Endodermal cell (in vitro differentiated cells): ENCODE results near the gene STX8. TPM values are rescaled to one million over a fixed set of nuclear protein-coding genes. Genes with fewer than 3 reads are reported as not detected.

Experiments used
- DNase-seq: peaks from one replicate; pipeline ENCODE4 v3.0.0-alpha.2; 2017
- H3K27ac ChIP-seq: 2 replicates; pipeline ENCODE4 v1.5.1; 2013; ENCODE audit warnings: mild to moderate bottlenecking, low read depth, low read length, moderate library complexity
- H3K27me3 ChIP-seq: 2 replicates; pipeline ENCODE4 v1.6.1; 2013; ENCODE audit warnings: mild to moderate bottlenecking, low read length, moderate library complexity; ENCODE audit not compliant: insufficient read depth, control insufficient read depth, poor library complexity, severe bottlenecking
- H3K36me3 ChIP-seq: 2 replicates; pipeline ENCODE4 v1.7.0; 2013; ENCODE audit warnings: mild to moderate bottlenecking, low read length, moderate library complexity; ENCODE audit not compliant: control insufficient read depth, insufficient read depth
- H3K4me1 ChIP-seq: one replicate; pipeline ENCODE4 v1.7.0; 2013; ENCODE audit warnings: low read length; ENCODE audit not compliant: control insufficient read depth, insufficient read depth
- H3K4me3 ChIP-seq: 2 replicates; pipeline ENCODE4 v1.5.1; 2013; ENCODE audit warnings: mild to moderate bottlenecking, low read length, moderate library complexity
- H3K9ac ChIP-seq: 2 replicates; pipeline ENCODE4 v1.6.1; 2013; ENCODE audit warnings: mild to moderate bottlenecking, low read length, moderate library complexity; ENCODE audit not compliant: poor library complexity, severe bottlenecking; ENCODE audit errors: extremely low read depth
- H3K9me3 ChIP-seq: 2 replicates; pipeline ENCODE4 v1.6.1; 2013; ENCODE audit warnings: mild to moderate bottlenecking, low read length, moderate library complexity; ENCODE audit not compliant: control insufficient read depth
- H3K27ac Mint-ChIP-seq: 2 replicates; pipeline ENCODE4 v1.8.0; 2020; ENCODE audit warnings: mixed read lengths
- H3K27me3 Mint-ChIP-seq: 2 replicates; pipeline ENCODE4 v1.8.0; 2021; ENCODE audit warnings: mild to moderate bottlenecking, mixed read lengths; ENCODE audit not compliant: insufficient read depth
- H3K36me3 Mint-ChIP-seq: 2 replicates; pipeline ENCODE4 v1.8.0; 2020; ENCODE audit warnings: low read depth, mixed read lengths
- H3K4me1 Mint-ChIP-seq: 2 replicates; pipeline ENCODE4 v1.8.0; 2020; ENCODE audit warnings: mixed read lengths
- H3K4me3 Mint-ChIP-seq: 2 replicates; pipeline ENCODE4 v1.8.0; 2020; ENCODE audit warnings: mild to moderate bottlenecking, moderate library complexity, mixed read lengths
- H3K9me3 Mint-ChIP-seq: 2 replicates; pipeline ENCODE4 v1.8.0; 2020; ENCODE audit warnings: mild to moderate bottlenecking, mixed read lengths
- WGBS, 2 experiments: methylation state at CpG; one replicate each; pipeline versions ENCODE4 v1.1.5 to v1.1.7; 2013; ENCODE audit warnings: missing lambda C conversion rate in 2 of 2, mixed read lengths in 1 of 2; ENCODE audit not compliant: insufficient coverage in 1 of 2, insufficient read length in 1 of 2; 5-methylcytosine and 5-hydroxymethylcytosine counted together
- total RNA-seq, 2 donors: library from RNA; stranded (reverse); fragmentation: NEBNext Ultra II Directional in 1 of 2; extraction: Animal tissue kit (Norgen Biotek cat#: 25700) in 1 of 2; gene quantifications; 2 replicates in 1 of 2; 3 replicates in 1 of 2; pipeline ENCODE4 v1.2.1, GENCODE V29; 2021
- TF ChIP-seq, protein P1 (sequence below): fragments of 200-600 bp; sonication (generic); conservative IDR thresholded peaks from 2 replicates; pipeline ENCODE4 v1.5.0; 2021; ENCODE audit warnings: antibody characterized with exemption, mild to moderate bottlenecking

The STX8 gene
- total RNA-seq, 2 donors from 2014 or later: 82.5 to 98.2 TPM

DNA sequence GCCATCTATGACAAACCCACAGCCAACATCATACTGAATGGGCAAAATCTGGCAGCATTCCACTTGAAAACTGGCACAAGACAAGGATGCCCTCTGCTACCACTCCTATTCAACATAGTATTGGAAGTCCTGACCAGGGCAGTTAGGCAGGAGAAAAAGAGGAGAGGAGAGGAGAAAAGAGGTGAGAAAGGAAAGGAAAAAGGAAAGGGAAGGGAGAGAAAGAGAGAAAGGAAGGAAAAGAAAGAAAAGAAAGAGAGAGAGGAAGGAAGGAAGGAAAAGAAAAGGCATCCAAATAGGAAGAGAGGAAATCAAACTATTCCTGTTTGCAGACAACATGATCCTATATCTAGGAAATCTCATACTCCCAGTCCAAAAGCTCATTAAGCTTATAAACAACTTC lies 11.5 kb downstream of the STX8 start:
- H3K4me3 ChIP-seq: no peak overlapping the region
- H3K36me3 ChIP-seq: peaks cover 26% of the 10 kb centered on the region
- H3K4me1 Mint-ChIP-seq: peaks cover 3% of the 10 kb centered on the region
- no peak overlapping the region for H3K27ac ChIP-seq
- H3K9me3 Mint-ChIP-seq: peaks cover 3% of the 10 kb centered on the region
- TF ChIP-seq, protein P1, sequence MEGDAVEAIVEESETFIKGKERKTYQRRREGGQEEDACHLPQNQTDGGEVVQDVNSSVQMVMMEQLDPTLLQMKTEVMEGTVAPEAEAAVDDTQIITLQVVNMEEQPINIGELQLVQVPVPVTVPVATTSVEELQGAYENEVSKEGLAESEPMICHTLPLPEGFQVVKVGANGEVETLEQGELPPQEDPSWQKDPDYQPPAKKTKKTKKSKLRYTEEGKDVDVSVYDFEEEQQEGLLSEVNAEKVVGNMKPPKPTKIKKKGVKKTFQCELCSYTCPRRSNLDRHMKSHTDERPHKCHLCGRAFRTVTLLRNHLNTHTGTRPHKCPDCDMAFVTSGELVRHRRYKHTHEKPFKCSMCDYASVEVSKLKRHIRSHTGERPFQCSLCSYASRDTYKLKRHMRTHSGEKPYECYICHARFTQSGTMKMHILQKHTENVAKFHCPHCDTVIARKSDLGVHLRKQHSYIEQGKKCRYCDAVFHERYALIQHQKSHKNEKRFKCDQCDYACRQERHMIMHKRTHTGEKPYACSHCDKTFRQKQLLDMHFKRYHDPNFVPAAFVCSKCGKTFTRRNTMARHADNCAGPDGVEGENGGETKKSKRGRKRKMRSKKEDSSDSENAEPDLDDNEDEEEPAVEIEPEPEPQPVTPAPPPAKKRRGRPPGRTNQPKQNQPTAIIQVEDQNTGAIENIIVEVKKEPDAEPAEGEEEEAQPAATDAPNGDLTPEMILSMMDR: no peak
- no peak overlapping the region for H3K4me3 Mint-ChIP-seq
- no peak overlapping the region for H3K27ac Mint-ChIP-seq
- no peak overlapping the region for H3K9ac ChIP-seq
- no peaks in the 10 kb centered on the region for H3K9me3 ChIP-seq
- no peaks in the 10 kb centered on the region for H3K27me3 Mint-ChIP-seq
- no peaks in the 10 kb centered on the region for H3K4me1 ChIP-seq
- H3K27me3 ChIP-seq: no peaks in the 10 kb centered on the region
- DNase-seq: no peak
- H3K36me3 Mint-ChIP-seq: peaks cover 52% of the 10 kb centered on the region

DNA sequence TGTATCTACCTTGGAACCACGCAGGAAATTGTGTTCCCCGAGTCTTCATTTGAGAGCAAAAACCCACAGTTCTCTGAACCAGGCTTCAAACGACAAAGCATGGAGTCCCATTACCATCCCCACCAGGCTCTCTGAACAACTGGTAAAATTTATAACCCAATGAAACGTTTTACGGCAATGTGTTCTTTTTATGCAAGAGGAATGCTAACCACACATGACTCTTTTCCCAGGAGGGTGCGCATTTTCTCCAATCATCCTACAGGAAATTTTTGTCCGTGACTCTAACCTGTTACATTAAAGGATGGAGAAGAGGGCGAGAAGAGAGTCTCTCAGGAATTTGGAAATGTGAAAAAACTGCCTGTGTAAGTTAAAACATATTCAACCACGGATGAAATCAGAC lies 17.8 kb downstream of the STX8 start:
- 92 to 98% methylated on average over 9 of the region's 9 CpGs for WGBS, 2 experiments
- Mint-ChIP-seq H3K9me3 (no peaks in the 10 kb centered on the region), H3K4me3 (no peak overlapping the region), H3K36me3 (peaks cover 14% of the 10 kb centered on the region), H3K27ac (no peak overlapping the region), H3K27me3 (no peaks in the 10 kb centered on the region), H3K4me1 (no peaks in the 10 kb centered on the region)
- H3K27ac ChIP-seq: no peak overlapping the region
- no peak for DNase-seq
- no peaks in the 10 kb centered on the region for H3K27me3 ChIP-seq
- H3K4me3 ChIP-seq: no peak overlapping the region
- no peaks in the 10 kb centered on the region for H3K9me3 ChIP-seq
- no peaks in the 10 kb centered on the region for H3K4me1 ChIP-seq
- TF ChIP-seq, protein P1: no peak
- H3K9ac ChIP-seq: no peak overlapping the region
- H3K36me3 ChIP-seq: peaks cover 9% of the 10 kb centered on the region

DNA sequence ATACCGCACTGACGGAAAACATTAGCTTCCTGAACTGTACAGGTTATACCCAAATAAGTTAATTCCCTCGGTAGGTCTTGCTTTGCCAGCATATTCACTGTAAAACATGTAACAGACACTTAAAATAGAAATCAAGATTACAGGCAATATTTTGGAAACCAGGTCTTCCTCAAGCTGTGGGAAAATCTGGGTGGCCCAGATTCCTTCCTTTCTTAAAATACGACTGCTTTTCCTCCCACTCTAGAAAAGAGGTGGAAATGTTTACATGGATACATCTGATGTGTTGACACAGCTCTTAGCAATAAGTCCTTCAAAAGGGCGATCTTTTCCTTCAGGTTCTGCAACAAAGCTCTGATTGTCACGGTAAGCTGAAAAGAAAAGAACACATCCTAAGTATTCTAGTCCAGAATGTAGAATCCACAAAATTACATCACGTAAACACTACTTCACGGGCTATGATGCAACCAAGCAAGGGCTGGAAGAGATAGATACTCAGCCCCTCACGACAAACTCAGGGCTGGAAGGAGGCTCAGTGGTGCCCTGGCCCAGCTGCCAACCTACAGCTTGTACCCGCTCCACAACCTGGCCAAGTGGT lies 18.4 kb downstream of the STX8 start:
- Histone ChIP-seq H3K36me3 (peaks cover 6% of the 10 kb centered on the region), H3K9me3 (no peaks in the 10 kb centered on the region), H3K4me1 (no peaks in the 10 kb centered on the region), H3K27me3 (no peaks in the 10 kb centered on the region), H3K9ac (no peak overlapping the region), H3K27ac (no peak overlapping the region), H3K4me3 (no peak overlapping the region)
- Mint-ChIP-seq H3K4me1 (no peaks in the 10 kb centered on the region), H3K36me3 (peaks cover 10% of the 10 kb centered on the region), H3K27ac (no peak overlapping the region), H3K9me3 (no peaks in the 10 kb centered on the region), H3K27me3 (no peaks in the 10 kb centered on the region), H3K4me3 (no peak overlapping the region)
- DNase-seq: no peak
- TF ChIP-seq, protein P1: no peak
- WGBS, 2 experiments: 93% methylated on average over 8 to 10 of the region's 10 CpGs
